ENCODE measurements around the gene RUSC1.
A peak's percentile ranks its signal among the peaks of the same experiment; 100 is the strongest.
"Not testable (repeated sequence)": the region's sequence is repeated elsewhere in the genome, so short reads cannot be mapped to it uniquely, and the experiment has no call there.

The RUSC1 gene

GRCh38 chr1:155323729-155324036 lies 3.0 kb downstream of the RUSC1 start:
- DNase-seq: peak; percentile 68

- DNase-seq: peak; percentile 87
Measured at GRCh38 chr1:155324037-155324716, 3.5 kb downstream of the RUSC1 start.

GRCh38 chr1:155324717-155325602 lies 4.3 kb downstream of the RUSC1 start:
- peak; percentile 19 for DNase-seq

- no peak for DNase-seq
Measured at GRCh38 chr1:155325603-155325893, 4.9 kb downstream of the RUSC1 start.

GRCh38 chr1:155326020-155326526 lies 5.4 kb downstream of the RUSC1 start:
- no peak for DNase-seq

GRCh38 chr1:155326631-155327037 lies 5.9 kb downstream of the RUSC1 start:
- no peak for DNase-seq

GRCh38 chr1:155327981-155328380 lies 7.3 kb downstream of the RUSC1 start:
- DNase-seq: no peak

GRCh38 chr1:155328856-155329255 lies 8.2 kb downstream of the RUSC1 start:
- not testable (repeated sequence) for DNase-seq

GRCh38 chr1:155329980-155330598 lies 9.4 kb downstream of the RUSC1 start:
- DNase-seq: no peak

GRCh38 chr1:155334962-155335361 lies 14.3 kb downstream of the RUSC1 start:
- no peak for DNase-seq

GRCh38 chr1:155339515-155340097 lies 18.9 kb downstream of the RUSC1 start:
- DNase-seq: no peak

- DNase-seq: no peak
Measured at GRCh38 chr1:155342842-155343241, 22.1 kb downstream of the RUSC1 start.

GRCh38 chr1:155352631-155353030 lies 31.9 kb downstream of the RUSC1 start:
- no peak for DNase-seq

GRCh38 chr1:155360051-155360450 lies 39.4 kb downstream of the RUSC1 start:
- no peak for DNase-seq

- no peak for DNase-seq
Measured at GRCh38 chr1:155379180-155379579, 58.5 kb downstream of the RUSC1 start.

GRCh38 chr1:155379631-155380090 lies 59.0 kb downstream of the RUSC1 start:
- DNase-seq: no peak
